GM19372 (cell line): ENCODE data around the gene FIGN.

Experiments used
- ATAC-seq: cut with Tn5 transposase; IDR thresholded peaks from one replicate; pipeline ENCODE4 v1.9.1; 2021; ENCODE audit warnings: mild to moderate bottlenecking, low read depth, moderate library complexity; ENCODE audit not compliant: unreplicated experiment

The FIGN gene

DNA sequence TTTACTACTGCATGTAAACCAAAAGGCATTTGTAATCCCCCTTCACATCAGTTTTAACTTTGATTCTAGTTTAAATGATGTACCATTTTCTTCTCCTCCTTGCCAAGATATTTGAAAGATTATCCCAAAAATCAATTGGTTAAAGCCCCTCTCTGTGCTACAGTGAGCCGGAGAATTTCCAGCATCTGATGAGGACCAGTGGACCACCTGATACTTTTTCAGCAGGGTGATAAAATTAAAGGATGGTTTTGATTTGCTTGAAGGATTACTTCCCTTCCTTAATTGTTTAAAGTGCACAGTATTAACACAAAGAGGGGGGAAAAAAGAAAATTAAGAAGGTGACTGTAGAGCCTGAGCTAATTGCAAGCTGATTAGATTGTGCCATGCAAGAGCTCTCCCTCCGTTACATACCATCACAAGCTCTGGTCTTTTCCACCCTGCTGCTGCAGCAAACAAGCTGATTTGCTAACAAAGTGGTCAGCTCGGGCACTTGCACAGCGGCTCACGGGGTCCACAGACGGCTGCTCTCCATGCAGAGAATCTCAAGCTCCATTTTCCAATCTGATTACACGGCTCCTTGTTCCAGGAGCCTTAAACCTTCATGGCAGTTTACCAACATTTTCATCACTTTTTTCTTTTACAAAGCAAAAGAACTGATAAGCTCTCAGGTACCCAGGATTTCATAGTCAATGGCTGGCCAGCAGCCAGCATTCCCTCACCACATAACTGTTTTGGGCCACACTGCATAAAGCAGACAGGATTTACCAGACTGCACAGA is 22.1 kb downstream of the FIGN start:
- no peak for ATAC-seq

DNA sequence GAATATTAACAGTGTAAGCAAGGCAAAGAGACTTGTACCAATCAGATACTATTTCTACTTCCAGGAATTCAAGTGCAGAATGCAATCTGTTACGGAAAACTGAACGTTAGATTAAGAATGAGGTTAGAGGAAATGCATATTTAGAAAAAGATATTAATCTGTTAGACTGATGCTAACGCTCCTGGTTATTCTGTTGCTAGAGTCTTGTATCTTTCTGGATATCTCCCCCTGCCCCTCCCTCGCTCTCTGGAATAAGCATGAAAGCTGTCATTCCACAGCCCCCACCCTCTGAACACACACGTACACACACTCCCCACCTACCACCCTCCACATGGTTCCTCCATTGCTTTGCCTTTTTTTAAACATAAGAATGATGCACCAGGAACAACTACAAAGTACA is 24.1 kb downstream of the FIGN start:
- no peak for ATAC-seq

DNA sequence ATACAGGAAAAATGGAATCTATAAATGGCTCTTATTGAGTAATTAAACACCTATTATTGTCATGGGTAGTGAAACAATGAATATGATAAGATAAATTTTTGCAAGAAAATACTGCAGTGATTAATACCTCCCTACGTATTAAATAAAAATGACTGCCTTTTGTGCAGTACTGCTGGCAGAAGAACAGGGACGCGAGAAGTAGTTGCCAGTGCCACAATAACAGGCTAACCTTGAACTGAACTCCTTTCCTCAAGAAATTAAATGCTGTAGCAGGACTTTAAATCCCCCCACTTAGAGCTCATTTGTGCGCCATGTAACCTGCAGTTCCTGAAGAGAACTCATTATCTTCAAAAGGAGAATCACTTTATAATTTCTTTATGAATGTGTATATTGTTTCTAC is 24.6 kb downstream of the FIGN start:
- ATAC-seq: no peak

DNA sequence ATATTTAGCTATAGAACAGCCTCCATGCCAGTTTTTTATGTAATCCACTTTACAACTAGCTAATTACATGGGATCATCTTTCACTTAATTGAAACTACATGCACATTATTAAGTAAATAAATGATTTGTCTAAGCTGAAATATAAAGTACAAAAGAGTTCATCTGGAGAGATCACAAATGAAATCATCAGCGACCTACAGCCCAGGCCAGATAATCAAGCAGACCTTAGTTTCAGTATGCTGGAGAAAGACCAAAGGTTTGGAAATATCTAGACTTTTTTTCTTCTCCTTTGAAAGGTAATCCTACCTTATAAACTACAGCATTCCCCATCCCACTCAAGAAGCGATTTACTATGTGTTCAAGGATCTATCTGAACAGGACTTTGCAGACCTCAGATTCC is 26.5 kb downstream of the FIGN start:
- no peak for ATAC-seq

DNA sequence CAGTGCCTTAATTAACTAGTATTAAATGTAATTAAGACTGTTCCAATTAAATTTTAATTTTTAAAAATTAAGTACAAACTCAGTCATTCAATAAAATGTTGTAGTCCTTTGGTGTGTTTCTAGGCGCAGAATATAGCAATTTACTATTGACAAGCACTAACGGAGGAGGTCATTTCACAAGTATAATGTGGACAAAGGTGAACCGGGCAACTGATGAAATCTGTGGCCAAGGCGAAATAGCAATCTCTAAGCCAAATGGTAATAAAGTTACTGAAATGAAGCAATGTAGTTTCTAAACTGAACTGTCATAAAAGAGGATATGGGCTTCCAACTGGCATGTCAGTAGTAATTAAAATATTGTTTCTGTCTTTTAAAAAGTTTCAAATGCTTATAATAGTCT is 27.5 kb downstream of the FIGN start:
- ATAC-seq: no peak

DNA sequence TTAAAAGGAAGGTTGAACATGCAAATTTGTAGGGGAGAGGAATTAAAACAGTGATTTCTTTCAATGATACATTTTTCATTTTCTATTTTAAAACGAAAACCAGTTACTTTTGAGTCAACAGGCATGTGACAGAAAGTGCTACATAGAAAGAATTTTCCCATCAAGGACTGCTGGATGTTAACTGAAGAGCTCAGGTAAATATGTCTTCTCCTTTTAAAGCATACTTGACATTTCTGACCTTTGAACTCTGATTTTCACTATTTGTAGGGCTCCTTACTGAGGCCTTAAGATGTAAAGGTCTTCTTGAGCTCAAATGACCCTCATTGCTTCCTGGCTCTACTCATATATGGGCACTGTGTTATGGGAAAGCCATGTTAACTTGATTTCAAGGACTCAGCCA is 32.4 kb downstream of the FIGN start:
- ATAC-seq: no peak

DNA sequence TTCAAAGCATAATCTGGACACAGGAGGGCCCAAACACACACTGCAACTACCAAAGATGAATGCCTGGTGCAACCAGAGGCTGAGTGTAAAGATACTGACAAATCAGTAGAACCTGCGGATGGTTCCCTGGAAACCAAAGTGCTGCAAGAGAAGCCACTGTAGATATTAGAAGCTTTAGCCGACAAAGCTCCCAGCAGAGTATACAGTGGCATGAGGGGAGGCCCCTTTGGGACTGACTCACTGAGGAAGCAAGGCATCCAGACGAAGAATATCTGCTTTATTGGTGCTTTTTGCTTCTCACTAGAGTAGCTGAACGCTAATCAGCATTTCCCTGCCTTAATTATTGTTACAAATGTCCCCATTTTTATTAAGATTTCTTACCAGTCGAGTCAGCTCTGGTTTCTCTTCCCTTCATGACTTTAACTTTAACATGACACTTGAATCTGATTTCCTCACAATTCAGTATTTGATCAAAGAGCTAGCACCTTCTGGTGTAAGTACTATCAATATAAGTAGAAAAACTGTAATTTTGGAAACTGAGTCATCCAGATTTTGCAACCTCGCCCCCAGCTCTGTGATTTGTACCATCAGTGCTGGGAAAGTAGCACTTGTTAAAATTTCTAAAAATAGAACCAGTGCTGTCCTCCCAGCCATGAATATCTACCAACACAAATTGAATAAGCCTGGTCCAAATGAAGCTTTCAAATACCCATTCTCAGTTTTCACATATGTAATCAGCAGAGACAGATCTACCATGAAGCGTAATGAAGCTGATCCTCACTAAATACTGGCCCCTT is 34.2 kb downstream of the FIGN start:
- ATAC-seq: no peak

DNA sequence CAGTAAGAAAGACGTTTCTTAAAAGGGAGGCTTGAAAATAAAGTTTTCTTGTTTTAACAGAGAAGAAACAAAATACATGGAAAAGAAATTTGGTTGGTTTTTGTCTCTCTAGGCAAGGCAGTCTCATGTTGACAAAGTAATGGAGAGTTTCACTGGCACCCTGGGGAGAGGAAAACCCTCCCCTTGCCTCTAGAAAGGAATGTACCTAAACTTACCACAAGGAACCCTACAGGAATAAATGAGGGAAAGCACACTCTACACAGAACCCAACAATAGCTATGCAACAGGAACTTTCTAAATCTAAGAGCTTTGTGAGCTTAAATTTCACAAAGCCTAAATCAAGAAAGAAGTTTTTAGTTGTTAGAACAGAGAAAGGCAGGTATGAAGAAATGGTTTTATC is 37.0 kb downstream of the FIGN start:
- no peak for ATAC-seq

DNA sequence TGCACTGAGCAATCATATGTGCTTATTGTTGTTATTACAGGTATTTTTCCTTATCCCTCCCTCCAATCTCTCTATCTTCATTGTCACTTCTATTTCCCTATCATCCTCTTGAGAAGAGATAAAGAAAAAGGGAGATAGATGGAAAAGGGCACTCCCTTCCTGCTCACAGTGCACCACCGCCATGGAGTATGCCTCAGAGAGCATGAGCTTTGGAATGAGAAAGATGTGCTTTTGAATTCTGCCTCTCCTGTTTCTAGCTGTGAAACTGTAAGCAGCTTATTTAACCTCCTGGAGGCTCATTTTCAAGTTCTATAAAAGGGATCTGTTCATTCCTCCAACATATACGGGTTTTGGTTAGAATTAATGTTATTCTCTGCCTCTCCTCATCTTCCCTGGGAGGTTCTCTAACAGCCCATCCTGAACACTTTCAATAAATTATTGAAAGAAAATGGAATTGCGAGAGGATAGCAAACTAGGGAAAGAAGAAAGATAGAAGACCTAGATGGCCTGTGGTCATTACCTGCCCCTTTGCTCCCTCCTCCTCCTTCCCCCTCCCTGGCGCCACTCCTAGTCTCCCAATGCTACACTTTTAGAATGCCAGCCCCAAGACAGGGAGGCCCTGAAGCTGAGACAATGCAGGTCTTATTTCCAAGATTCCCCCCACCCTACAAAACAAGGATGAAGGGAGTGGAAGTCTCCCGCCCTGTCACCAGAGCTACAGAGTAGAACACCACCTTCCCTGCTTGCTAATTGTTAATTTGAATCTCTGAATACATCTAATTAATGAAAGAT is 37.8 kb downstream of the FIGN start:
- no peak for ATAC-seq

DNA sequence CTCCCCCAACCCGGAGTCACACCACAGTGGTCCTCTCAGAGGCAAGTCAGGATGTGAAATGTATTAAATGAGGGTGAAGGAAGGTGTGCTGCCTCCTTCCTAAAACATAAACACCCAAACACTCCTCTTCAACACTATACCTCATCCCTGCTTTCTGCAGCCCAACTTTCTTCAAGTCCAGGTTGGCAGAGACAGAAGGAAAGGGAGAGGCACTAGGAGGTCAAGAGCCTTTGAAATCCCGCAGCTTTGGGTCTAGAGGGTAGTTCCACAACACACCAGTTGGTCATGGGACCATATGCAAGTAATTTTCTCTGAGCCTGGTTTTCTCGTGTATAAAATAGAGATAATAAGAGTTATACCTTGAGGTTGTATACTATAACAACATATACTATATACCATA is 38.4 kb downstream of the FIGN start:
- ATAC-seq: no peak

DNA sequence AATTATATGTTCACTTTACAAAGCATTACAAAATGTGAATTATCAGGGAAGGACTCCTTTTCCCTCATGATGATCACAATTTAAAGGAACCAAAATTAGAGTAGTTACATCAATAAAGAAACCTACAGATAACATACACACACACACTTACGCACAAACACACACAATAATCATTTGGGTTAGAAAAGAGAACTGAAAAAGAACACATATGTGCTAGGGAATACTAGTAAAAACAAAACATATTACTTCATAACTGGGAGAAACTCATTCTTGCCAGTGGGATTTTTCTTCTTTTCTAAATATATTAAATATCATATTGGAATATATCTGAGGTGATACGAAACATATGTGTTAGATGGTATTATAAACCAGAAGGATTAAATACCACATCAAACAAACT is 42.3 kb downstream of the FIGN start:
- ATAC-seq: no peak

DNA sequence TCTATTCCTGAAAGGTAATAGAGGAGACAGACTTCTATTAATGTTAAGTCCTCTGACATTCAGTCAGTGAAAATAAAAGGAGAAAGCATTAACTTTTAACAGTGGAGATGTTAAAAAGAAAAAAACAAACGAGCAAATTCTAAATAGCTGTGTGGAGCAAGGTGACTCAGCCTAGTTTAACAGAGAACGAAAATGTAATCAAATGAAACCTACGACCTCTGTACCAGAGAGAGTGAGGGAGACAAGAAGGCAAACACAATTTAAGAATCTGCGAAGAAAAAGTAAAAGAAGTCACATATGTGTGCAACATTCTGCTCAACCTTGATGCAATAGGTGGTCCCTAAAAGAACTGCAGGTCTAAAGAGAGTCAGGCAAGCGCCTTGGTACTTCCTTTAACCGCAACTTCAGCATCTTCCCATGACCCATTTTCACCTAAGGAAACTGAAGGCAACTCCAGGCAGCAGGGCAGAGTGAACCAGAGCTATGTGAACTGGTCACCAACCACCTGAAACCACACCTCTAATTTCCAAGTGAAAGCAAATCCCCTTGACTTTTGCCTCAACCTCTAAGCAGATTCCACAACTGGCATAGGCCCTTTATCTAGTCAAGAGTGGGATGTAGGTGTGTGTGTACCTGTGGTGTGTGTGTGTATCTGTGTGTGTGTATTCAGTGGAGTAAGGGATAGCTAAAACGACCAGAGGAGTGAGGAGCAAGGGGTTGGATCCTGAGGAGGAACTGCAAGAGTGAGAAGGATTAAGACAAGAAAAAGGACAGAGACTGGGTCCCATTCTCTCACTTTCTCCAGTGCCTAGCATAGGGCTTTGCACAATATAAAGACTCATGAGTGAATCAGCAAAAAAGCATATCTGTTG is 43.0 kb downstream of the FIGN start:
- no peak for ATAC-seq

DNA sequence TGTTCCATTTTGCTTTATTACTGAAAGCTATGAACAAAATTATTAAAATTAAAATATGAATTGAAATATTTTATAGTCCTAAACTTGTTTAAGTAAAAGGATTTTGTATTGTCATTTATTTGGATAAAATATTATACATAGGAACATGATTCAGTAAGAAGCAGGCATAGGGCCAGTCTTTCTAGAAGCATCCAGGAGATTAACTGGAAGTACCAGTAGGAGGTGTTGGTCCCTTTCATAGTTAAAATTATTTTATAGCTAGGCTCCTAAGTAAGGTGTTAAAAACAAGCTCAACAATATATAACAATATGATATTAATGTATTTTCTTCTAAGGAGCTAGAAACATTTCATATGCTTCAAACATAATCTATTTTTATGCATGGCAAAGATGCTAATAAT is 43.7 kb downstream of the FIGN start:
- ATAC-seq: no peak

DNA sequence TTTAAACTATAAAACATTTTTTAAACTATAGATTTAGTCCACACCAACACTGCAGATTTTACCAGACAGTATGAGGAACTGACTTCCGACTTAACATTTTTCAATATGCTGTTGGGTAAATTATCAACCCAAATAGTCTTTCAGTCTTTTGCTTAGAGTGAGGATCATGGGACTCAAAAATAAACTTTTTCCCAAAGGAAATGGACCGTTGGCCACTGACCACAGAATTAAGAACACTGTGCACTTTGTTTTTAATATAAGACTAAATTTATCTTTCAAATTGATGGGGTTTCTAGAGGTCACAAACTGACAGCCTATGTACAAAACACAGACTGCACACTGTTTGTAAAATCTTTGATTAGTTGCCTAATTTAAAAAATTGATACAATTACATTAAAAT is 44.9 kb downstream of the FIGN start:
- no peak for ATAC-seq

DNA sequence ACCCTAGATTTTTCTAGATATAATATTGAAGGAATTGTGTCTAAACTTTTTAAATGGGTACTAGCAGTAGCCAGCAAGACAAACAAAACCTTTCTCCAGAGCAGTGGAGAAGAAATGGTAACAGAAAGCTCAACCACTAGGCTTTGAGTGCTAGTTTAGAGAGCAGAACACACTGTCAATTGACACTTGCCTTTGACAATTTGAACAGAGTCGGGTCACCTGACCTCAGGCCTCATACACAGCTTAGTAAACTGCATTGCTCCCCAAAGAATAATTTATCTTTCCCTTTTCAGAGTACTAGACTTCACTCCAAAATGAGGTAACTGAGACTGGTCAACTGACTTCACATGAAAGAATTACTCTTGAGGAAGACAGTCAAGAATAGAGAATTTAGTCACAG is 48.6 kb downstream of the FIGN start:
- no peak for ATAC-seq

DNA sequence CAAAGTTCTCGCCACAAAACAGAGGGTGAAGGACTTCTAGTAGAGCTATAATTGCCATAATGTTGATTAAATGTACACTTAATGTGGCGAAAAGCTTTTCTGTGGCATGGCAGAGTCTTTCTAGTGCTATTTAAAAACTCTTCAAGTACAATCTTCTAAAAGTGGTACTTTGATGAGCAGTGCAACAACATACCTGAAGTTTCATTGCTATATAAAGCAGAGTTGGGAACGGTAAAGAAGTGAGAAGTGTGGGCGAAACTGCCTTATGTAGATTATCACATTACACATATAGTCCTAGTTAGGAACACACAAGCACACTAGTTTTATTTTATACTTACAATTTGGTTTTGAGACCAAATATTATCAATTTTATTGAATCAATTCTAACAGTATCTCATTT is 49.5 kb downstream of the FIGN start:
- no peak for ATAC-seq

DNA sequence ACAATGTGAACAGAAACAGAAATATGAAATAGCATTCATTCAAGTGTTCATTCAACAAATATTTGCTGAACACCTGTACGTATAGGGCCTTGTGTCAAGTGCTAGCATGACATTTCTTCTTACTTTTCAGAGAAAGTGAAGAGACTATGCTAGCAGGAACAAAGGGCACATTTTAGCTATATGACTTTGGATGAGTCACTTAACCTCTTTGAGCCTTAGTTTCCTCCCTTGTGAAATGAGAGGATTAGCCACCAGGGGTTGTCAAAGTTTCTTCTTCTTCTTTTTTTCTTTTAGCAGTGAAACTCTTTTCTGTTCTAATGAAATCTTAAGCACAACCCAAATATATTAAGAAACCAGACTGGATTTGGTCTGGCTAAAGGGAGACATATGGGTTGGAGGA is 53.1 kb downstream of the FIGN start:
- no peak for ATAC-seq

DNA sequence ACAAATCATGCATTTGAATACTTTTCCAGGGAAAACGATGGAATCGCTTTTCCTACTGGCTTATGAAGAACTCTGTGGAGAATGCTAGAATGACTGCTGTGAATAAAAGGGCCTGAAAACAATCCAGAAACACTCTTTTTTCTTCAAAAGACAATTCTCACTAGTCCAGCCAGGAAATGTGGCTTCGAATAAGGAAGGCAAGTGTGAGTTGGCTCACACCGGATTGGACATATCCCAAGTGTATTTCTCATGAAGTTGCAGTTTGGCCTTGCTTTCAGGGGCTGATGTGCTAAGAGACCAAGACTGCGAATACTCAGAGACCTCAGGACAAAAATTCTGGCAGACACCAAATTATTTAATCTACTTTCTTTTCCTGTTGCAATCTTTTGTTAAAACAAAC is 54.1 kb downstream of the FIGN start:
- ATAC-seq: no peak

DNA sequence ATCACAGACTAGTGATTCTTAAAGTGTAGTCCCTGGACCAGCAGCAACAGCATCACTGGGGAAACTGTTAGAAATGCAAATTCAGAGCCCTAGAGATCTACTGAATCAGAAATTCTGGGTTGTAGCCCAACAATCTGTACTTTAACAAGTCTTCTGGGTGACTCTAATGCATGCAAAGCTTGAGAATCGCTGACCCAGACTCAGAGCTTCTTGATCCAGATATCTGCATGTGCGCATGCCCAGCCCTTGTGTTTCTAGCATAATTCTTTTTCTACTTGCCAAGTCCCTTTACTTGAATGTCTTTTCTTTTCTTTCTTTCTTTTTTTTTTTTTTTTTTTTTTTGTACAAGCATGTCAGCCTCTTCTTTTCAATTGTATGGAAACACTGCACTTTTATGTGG is 60.4 kb downstream of the FIGN start:
- ATAC-seq: no peak

DNA sequence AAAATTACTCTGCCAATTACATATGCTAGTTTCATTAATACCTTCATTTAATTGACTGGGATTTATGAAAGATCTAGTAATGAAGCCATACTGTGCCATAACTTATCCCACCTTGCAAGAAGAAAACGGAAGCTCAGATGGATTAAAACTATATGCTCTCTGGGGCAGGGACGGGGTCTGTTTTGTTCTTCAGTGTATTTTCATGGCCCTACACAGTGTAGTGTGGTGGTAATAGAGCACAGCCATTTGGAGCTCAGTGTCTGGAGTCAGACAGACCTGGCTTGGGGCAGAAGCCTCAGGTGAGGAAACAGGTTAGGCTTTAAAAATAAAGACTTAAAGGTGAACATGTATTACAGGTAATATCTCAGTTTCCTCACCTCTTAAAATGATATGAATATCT is 62.3 kb downstream of the FIGN start:
- ATAC-seq: no peak
